Left renal cortex interstitium (tissue), 4 donors: ENCODE measurements around the gene CACNA1I. TPM values are rescaled to one million over a fixed set of nuclear protein-coding genes. Genes with fewer than 3 reads are reported as not detected.
"Not testable (repeated sequence)": the region's sequence is repeated elsewhere in the genome, so short reads cannot be mapped to it uniquely, and the experiment has no call there.

Experiments
- DNase-seq, 4 donors: peaks; one replicate each; pipeline ENCODE4 v3.0.0-alpha.2; 2013; ENCODE audit warnings: low read depth in 4 of 4, low spot score in 2 of 4, missing footprints in 1 of 4
- polyA plus RNA-seq, 4 donors: library from polyadenylated mRNA; unstranded; fragments of 120-200 nt; gene quantifications; one replicate each; pipeline ENCODE4 v1.2.1, GENCODE V29; 2013; ENCODE audit not compliant: insufficient read length in 4 of 4

CACNA1I gene
- polyA plus RNA-seq, 4 donors: 0.04 to 0.13 (median 0.06) TPM

GRCh38 chr22:39731481-39731880, 160.9 kb downstream of the CACNA1I start:
- no peak for DNase-seq

- DNase-seq: no peak
Measured at GRCh38 chr22:39731881-39732555, 161.5 kb downstream of the CACNA1I start.

GRCh38 chr22:39732625-39733024, 162.1 kb downstream of the CACNA1I start:
- DNase-seq: no peak

GRCh38 chr22:39733191-39733590, 162.6 kb downstream of the CACNA1I start:
- no peak for DNase-seq

- not testable (repeated sequence) for DNase-seq
Measured at GRCh38 chr22:39734046-39734445, 163.5 kb downstream of the CACNA1I start.

GRCh38 chr22:39734866-39735265, 164.3 kb downstream of the CACNA1I start:
- DNase-seq: no peak

GRCh38 chr22:39735776-39736175, 165.2 kb downstream of the CACNA1I start:
- DNase-seq: no peak

GRCh38 chr22:39738746-39739145, 168.2 kb downstream of the CACNA1I start:
- no peak for DNase-seq

Other genes starting within 250 kb of the CACNA1I start
- gene SYNGR1, start 220.8 kb upstream of the CACNA1I start, polyA plus RNA-seq: 10 to 100 TPM; 16.0 to 29.9 (median 25.1) TPM
- 10 to 100 TPM; 24.8 to 37.3 (median 31.6) TPM for gene TAB1, start 171.0 kb upstream of the CACNA1I start, polyA plus RNA-seq
- gene MGAT3, start 113.7 kb upstream of the CACNA1I start, polyA plus RNA-seq: 10 to 100 TPM; 18.4 to 31.1 (median 25.7) TPM
- 10 to 100 TPM; 33.5 to 36.6 (median 34.2) TPM for gene MIEF1, start 68.5 kb upstream of the CACNA1I start, polyA plus RNA-seq
- 100 to 1,000 TPM; 274 to 319 (median 300) TPM for gene ATF4, start 50.2 kb upstream of the CACNA1I start, polyA plus RNA-seq
- 10 to 100 TPM; 48.3 to 80.2 (median 55.6) TPM for gene RPS19BP1, start 38.0 kb upstream of the CACNA1I start, polyA plus RNA-seq